Measurements from ENCODE around the gene AFM.

DNA sequence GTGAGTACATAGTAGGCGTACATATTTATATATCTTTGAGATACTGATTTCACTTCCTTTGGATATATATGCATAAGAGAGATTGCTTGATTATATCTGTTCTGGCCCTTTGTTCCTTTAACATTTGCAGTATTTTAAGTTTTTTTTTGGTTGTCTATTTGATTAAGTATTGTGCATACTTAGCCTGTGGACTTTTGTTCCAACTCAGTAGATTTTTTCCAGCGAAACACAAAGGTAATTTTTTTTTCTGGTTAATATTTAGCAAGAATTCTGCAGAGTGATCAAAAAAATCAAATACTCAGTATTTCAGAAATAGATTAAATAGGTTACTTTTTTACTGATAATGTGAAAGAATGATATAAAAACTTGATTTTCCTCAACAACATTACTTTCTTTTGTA is at the start of gene AFM:
- TF ChIP-seq, protein P1, sequence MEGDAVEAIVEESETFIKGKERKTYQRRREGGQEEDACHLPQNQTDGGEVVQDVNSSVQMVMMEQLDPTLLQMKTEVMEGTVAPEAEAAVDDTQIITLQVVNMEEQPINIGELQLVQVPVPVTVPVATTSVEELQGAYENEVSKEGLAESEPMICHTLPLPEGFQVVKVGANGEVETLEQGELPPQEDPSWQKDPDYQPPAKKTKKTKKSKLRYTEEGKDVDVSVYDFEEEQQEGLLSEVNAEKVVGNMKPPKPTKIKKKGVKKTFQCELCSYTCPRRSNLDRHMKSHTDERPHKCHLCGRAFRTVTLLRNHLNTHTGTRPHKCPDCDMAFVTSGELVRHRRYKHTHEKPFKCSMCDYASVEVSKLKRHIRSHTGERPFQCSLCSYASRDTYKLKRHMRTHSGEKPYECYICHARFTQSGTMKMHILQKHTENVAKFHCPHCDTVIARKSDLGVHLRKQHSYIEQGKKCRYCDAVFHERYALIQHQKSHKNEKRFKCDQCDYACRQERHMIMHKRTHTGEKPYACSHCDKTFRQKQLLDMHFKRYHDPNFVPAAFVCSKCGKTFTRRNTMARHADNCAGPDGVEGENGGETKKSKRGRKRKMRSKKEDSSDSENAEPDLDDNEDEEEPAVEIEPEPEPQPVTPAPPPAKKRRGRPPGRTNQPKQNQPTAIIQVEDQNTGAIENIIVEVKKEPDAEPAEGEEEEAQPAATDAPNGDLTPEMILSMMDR (IDR thresholded peaks at IDR 0.05) = no peak
- no peak for TF ChIP-seq POLR2AphosphoS5 (IDR thresholded peaks at IDR 0.05; ENCODE audit: insufficient read depth in 1 of 2, low read depth in 1 of 2)
